GM18951 (cell line): Measurements from ENCODE around the gene TLCD2.
"Not testable (repeated sequence)": the region's sequence is repeated elsewhere in the genome, so short reads cannot be mapped to it uniquely, and the experiment has no call there.

Source experiments
- POLR2A ChIP-seq: IDR thresholded peaks from 4 replicates; pipeline ENCODE4 v1.6.1; 2011; ENCODE audit warnings: mild to moderate bottlenecking; ENCODE audit not compliant: insufficient read length, insufficient read depth; ENCODE audit errors: extremely low read depth
- in situ Hi-C: fragments of 300-500 bp; cut with MboI; formaldehyde crosslinking; loops from one replicate; pipeline ENCODE4 v1.12.0; 2022; ENCODE audit warnings: low sequenced_read_pairs, mixed read lengths, inconsistent platforms; ENCODE audit not compliant: unreplicated experiment

The TLCD2 gene

DNA sequence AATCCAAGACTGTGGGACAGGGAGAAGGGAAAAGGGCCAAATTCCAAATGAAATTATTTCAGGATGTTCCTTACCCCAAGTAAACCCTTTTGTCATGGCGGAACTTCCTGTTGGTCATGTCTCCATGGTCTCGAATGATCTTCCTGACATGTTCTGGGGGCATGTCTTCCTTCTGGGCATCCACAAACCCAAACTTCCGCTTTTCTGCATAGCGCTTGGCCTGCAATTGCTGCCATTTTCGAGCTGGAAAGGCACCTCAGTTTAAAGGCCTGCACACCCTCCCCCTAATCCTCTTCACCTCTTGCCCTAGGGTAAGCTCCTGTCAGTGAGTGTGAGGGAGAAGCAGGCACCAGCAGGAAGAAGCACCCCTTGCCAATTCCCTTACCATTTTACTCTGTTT lies 26.7 kb downstream of the TLCD2 start:
- TF ChIP-seq POLR2A = no peak
- in situ Hi-C loops = no loop called here

DNA sequence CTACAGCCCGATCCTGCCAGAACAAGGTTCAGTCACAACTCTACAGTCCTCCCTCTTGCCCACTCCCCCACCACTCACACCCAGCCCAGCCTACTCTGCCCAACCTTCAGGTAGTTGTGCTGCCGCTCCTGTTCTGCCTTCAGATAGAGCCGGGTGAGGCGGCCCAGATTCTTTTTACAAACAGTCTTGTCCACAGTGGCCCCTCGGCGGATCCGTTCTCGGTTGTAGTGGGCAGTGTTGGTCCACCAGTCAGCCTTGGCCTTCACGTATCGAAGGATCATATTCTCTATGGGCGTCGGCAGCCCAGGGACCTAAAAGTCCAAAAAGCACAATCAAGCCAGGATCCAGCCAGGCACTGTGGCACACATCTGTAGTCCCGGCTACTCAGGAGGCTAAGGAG lies 33.8 kb downstream of the TLCD2 start:
- TF ChIP-seq POLR2A = no peak
- in situ Hi-C loops = no loop called here

- in situ Hi-C loops = no loop called here
- TF ChIP-seq POLR2A = no peak
Observed at GRCh38 chr17:1673041-1673785, 37.0 kb downstream of the TLCD2 start.

- in situ Hi-C loops = not testable (repeated sequence)
Observed at GRCh38 chr17:1663934-1664333, 46.2 kb downstream of the TLCD2 start.

GRCh38 chr17:1661045-1661444 lies 49.1 kb downstream of the TLCD2 start:
- no peak for TF ChIP-seq POLR2A
- in situ Hi-C loops = no loop called here

- in situ Hi-C loops = no loop called here
- TF ChIP-seq POLR2A = no peak
Observed at GRCh38 chr17:1658100-1658499, 52.1 kb downstream of the TLCD2 start.

DNA sequence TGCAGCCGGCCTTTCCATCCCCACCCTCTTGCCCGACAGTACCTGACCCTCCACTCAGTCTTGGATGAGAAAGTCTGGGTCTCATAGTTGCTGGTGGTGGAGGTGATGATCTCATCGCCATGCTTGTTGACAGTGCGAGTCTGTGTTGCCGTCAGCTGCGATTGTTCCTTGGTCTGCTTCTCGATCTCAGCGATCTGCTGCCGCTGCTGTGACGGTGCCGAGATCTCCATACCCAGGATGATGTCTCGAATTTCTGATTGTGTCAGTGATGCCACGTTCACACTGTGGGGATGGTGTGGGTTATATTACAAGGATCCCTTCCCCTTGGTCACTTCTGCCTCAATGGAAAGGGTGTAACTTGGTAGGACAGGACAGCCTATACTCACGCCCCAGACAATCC lies 56.4 kb downstream of the TLCD2 start:
- in situ Hi-C loops = no loop called here

DNA sequence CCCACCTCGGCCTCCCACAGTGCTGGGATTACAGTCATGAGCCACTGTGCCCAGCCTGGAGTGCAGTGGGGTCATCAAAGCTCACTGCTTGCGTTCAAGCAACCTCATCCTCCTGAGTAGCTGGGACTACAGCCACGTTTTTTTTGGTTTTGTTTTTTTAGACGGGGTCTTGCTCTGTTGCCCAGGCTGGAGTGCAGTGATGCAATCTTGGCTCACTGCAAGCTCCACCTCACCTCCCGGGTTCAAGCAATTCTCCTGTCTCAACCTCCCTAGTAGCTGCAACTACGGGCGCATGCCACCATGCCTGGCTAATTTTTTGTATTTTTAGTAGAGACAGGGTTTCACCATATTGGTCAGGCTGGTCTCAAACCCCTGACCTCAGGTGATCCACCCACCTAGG lies 57.4 kb downstream of the TLCD2 start:
- in situ Hi-C loops = not testable (repeated sequence)

More for the DNA sequence above, 56.4 kb downstream of the TLCD2 start:
- no peak for TF ChIP-seq POLR2A
